Inferior parietal cortex (tissue), 1 donor: ENCODE data around the gene MAP4K4.

Experiments used
- DNase-seq: peaks from one replicate; pipeline ENCODE4 v3.0.0-alpha.2; 2016; ENCODE audit errors: extremely low spot score

The MAP4K4 gene

GRCh38 chr2:101697124-101698013 lies at the start of gene MAP4K4:
TSS of gene MAP4K4 (plus strand) at chr2:101697707. CDS start at chr2:101698081, 374 bp downstream.
- peak; percentile 81 for DNase-seq

GRCh38 chr2:101653469-101653868 lies 44.0 kb upstream of the MAP4K4 start:
- no peak for DNase-seq

GRCh38 chr2:101655702-101656422 lies 41.6 kb upstream of the MAP4K4 start:
- DNase-seq, result no peak

GRCh38 chr2:101657787-101658186 lies 39.7 kb upstream of the MAP4K4 start:
- DNase-seq, result no peak

GRCh38 chr2:101658387-101658786 lies 39.1 kb upstream of the MAP4K4 start:
- no peak for DNase-seq

GRCh38 chr2:101665312-101665711 lies 32.2 kb upstream of the MAP4K4 start:
- no peak for DNase-seq

- DNase-seq, result no peak
These were observed 29.7 kb upstream of the MAP4K4 start for GRCh38 chr2:101667823-101668222.

GRCh38 chr2:101672047-101672446 lies 25.5 kb upstream of the MAP4K4 start:
- DNase-seq, result no peak

GRCh38 chr2:101673920-101674319 lies 23.6 kb upstream of the MAP4K4 start:
- DNase-seq, result no peak

GRCh38 chr2:101675512-101675911 lies 22.0 kb upstream of the MAP4K4 start:
- DNase-seq, result no peak

GRCh38 chr2:101676674-101677073 lies 20.8 kb upstream of the MAP4K4 start:
- DNase-seq, result no peak

GRCh38 chr2:101677658-101678057 lies 19.8 kb upstream of the MAP4K4 start:
- DNase-seq, result no peak

- no peak for DNase-seq
These were observed 19.1 kb upstream of the MAP4K4 start for GRCh38 chr2:101678379-101678778.

GRCh38 chr2:101679037-101679726 lies 18.3 kb upstream of the MAP4K4 start:
- DNase-seq, result no peak

GRCh38 chr2:101679801-101680487 lies 17.6 kb upstream of the MAP4K4 start:
- DNase-seq, result no peak

- DNase-seq, result no peak
These were observed 15.2 kb upstream of the MAP4K4 start for GRCh38 chr2:101682311-101682710.

- DNase-seq, result no peak
These were observed 13.2 kb upstream of the MAP4K4 start for GRCh38 chr2:101684313-101684712.

GRCh38 chr2:101688261-101688660 lies 9.2 kb upstream of the MAP4K4 start:
- no peak for DNase-seq

- no peak for DNase-seq
These were observed 8.2 kb upstream of the MAP4K4 start for GRCh38 chr2:101689114-101689825.

GRCh38 chr2:101690547-101691152 lies 6.9 kb upstream of the MAP4K4 start:
- no peak for DNase-seq

- no peak for DNase-seq
These were observed 5.5 kb upstream of the MAP4K4 start for GRCh38 chr2:101692041-101692440.
